HG03439 (cell line): ENCODE measurements around the gene ADGRL1.

Experiments
- ATAC-seq: cut with Tn5 transposase; IDR thresholded peaks from one replicate; pipeline ENCODE4 v1.9.1; 2021; ENCODE audit warnings: mild to moderate bottlenecking, moderate library complexity; ENCODE audit not compliant: unreplicated experiment

ADGRL1 gene

DNA sequence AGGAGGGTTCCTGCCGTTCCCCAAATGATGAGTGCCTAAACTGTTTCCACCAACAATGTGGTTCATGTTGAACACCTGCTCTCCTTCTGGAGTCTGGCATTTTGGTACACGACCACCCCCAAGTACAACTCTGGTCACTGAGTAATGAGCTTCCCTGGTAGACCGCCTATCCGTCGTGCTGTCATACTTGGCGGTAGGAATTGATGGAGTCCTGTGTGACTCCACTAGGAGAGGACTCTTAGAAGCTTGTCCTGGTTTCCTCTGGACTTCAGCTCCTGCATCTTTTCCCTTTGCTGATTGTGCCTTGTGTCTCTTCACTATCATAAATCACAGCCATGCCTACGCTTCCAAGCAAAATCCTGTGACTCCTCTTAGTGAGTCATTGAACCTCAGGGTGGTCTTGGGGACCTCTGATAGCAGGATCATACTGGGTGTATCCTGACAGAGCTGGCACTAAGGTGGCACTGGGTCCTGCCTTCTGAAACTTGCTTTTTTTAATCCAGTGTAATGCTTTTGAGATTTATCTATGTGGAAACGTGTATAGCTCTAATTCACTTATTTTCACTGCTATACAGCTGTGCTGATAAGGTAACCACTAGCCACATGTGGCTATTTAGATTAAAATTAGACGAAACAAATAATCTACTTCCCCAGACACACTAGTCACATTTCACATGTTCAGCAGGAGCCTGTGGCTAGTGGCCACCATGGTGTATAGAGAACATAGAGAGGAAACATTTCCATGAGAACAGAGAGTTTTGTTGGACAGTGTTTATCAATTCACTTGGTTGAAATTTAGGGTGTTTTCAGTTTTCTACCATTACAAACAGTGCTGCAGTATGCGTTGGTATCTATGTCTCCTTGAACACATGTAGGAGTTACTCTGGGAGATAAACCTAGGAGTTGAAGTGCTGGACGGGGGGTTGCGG is 63.4 kb downstream of the ADGRL1 start:
- ATAC-seq = no peak

DNA sequence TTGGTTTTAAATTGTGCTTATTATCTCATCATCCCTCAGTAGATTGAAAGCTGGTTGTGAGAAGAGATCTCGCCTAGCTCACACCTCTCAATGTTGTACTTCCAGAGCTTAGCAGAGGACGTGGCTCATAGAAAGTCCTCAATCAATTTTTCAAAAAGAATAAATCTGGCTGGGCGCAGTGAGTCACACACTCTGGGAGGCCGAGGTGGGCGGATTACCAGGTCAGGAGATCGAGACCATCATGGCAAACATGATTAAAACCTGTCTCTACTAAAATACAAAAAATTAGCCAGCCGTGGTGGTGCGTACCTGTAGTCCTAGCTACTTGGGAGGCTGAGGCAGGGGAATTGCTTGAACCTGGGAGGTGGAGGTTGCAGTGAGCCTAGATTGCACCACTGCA is 64.9 kb downstream of the ADGRL1 start:
- ATAC-seq = no peak

DNA sequence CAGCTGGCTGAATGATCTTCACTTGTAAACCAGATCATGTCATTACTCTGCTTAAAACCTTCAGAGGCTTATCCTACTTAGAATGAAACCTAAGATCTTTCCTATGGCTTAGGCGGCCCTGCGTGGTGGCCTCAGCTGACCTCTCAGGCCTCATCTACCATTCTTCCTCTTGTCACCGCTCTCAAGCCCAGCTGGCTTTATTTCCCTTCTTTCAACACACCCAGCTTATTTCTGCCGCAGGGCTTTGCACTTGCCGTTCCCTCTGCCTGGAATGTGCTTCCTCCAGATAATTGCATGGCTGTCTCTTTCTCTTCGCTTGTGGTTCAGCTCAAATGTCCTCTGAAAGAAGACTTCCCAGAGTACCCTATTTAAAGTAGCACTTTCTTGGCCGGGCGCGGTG is 66.0 kb downstream of the ADGRL1 start:
- ATAC-seq = no peak

DNA sequence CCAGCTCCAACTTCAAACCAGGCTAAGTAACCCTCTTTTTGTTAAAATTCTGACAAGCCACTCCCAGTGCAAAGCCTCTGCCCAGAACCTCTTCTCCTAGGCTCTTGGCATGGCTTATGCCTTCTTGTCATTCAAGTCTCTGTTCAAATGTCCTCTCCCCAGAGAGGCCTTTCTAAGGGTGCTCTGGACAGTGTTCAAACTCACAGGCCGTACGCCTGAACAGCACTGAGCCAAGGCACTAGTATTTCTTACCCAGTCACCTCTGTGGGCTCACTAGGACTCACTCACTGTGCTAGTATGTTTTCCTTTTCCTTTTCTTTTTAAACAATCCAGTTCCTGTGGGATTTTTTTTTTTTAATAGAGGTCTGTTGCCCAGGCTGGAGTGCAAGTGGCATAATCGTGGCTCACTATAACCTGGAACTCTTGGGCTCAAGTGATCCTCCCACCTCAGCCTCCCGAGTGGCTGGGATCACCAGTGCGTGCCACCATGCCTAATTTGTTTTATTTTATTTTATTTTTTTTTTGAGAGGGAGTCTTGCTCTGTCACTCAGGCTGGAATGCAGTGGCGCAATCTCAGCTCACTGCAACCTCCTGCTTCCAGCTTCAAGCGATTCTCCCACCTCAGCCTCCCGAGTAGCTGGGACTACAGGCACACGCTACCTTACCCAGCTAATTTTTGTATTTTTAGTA is 67.2 kb downstream of the ADGRL1 start:
- no peak for ATAC-seq

DNA sequence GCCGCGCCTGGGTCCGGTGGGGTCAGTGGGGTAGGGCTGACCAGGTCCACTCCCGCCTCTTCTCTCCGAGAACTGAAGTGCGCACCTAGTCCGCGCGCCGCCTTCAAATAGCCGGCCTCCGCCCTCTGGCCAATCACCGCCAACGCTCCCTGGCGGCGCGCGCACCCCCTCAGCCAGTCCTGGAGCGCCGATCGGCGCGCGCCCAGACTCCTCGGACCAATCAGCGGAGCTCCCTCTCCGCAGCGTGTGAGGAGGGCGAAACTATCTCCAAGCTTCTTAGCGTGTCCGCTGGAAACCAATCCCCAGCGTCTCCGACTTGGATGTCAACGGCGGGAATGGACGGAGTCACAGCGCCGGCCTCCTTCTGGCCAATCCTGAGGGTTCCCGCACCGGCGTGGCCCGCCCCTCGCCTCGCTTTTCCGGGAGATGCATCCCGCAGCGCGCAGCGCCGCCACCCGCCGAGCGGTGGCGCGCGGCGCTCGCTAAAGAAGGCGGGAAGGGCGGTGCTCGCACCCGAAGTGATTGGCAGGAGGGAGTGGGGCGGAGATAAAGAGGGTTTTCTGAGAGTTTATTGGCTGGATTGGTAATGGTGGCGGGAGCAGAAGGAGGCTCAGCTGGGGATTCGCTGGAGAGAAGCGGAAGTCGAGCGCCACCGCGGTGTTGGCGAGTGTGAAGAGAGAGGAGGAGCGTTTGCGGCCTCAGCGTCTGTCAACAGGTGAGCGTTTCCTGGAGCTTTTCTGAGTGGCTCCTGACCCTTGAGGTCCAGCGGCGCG is 69.3 kb downstream of the ADGRL1 start, which contains the start of gene ASF1B:
ASF1B (minus strand) TSS at position 81 of the 773 bp plus-strand sequence. CDS start 133 bp downstream, outside the sequence.
- peak; percentile 84 for ATAC-seq

DNA sequence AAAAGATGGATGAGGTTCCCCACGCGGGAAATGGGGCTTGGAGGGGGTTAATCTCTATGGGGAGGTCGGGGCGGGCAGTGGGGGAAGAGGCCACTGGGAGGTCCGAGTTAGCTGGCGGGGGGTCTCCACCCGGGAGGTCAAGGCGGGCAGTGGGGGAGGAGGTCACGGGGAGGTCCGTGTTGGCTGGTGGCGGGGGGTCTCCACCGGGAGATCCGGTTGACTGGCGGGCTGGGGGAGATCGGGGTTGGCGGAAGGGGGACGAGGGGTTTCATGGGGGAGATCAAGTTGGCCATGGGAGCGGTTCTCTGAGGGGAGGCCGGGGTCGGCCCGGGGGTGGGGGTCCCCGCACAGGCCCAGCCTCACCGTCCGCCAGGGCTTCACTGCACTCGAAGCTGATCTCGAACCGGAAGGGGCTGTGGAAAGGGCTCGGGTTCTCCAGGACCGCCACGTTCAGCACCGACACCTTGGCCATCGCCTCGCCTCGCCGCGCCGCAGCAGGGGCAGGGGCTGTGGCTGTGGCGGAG is 69.9 kb downstream of the ADGRL1 start:
- ATAC-seq = no peak

DNA sequence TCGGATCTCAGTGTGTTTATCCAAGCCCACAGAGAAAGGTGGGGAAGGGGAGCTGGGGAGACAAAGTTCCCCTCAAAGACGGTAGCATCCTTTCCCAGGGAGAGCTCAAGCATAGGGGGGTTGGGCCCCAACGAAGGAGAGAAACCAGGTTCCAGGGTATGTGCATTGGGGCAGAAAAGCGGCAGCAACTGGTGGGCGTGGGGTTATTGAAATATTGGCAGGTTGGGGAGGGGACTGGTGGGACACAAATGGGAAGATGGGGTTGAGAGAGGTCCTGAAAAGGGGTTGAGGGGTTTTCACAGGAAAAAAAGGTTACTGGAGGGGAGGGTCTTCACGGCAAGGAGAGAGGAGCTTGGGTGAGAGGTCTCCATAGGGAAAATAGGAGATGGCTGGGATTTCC is 70.6 kb downstream of the ADGRL1 start:
- no peak for ATAC-seq

DNA sequence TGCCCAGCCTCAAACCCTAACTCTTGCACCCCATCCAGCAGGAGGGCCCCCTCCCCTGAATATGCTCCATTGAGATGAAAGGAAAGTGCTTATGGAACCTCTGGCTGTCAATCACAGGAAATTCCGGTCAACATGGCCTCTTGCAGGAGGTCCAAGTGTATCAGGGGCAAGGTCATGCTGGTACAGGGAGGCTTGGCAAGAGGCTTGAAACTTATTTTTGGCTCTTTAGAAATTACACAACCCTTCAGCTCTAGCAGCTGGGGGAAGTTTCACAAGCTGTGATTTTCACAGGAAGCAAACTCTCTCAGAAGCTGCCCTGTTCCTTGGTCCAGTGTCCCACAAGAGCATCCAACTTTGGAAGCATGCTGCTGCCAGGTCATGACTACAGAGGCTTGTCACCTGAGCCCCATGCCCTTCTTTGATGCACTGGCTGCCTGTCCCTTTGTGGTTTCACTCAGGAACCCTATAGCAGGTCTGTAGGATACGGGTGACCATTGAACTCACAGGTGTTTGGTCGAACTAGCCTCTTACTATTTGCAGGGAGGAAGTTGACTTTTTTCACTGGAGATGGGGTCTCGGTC is 78.0 kb downstream of the ADGRL1 start:
- no peak for ATAC-seq

DNA sequence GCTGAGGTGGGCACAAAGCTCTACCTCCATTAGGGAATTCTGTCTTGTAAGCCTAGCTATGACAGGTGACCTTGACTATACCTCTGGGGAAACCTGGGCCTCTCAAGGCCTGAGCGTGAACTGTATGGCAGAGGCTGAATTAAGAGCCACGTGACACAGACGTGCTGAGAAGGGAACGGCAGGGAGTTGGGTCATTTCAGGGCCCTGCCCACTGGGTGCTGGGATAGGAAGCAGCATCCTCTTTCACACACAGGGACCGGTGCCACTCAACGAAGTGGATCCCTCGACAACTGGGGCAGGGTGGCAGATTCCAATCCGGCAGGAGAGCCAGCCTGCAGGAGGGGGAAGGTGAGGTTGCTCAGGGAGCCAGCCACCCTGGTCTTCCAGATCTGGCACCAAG is 78.8 kb downstream of the ADGRL1 start:
- no peak for ATAC-seq

DNA sequence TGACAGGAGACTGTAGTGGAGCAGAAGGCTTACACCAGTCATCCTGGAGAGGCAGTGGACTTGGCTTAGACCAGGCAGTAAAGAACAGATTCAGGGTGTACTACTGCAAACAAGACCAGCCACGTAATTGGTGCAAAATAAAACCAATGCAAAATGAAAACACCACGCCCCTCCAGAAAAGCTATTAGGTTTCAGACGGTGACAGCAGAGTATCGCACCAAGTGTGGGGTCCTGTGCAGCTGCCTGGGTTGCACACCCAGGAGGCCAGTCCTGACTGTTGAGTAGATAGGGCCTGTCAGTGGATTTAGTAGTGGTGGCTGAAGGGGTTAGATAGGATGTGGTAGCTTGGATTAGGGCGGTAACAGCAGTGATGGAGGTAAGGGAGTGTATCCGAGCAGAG is 83.0 kb downstream of the ADGRL1 start:
- no peak for ATAC-seq

DNA sequence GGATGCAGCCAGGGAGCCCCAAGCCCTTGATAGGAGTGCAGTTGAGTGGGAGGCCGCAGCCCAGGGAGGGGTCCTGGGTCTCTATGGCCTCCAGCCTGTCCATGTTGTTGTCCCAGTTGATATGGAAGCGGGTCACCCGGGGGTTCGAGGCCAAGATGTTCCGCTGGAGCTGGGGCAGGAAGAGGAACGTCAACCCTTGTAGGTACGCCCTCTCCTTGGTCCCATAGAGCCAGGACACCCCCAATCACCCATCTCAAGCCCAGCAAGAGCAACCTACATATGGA is 85.5 kb downstream of the ADGRL1 start:
- ATAC-seq = no peak

DNA sequence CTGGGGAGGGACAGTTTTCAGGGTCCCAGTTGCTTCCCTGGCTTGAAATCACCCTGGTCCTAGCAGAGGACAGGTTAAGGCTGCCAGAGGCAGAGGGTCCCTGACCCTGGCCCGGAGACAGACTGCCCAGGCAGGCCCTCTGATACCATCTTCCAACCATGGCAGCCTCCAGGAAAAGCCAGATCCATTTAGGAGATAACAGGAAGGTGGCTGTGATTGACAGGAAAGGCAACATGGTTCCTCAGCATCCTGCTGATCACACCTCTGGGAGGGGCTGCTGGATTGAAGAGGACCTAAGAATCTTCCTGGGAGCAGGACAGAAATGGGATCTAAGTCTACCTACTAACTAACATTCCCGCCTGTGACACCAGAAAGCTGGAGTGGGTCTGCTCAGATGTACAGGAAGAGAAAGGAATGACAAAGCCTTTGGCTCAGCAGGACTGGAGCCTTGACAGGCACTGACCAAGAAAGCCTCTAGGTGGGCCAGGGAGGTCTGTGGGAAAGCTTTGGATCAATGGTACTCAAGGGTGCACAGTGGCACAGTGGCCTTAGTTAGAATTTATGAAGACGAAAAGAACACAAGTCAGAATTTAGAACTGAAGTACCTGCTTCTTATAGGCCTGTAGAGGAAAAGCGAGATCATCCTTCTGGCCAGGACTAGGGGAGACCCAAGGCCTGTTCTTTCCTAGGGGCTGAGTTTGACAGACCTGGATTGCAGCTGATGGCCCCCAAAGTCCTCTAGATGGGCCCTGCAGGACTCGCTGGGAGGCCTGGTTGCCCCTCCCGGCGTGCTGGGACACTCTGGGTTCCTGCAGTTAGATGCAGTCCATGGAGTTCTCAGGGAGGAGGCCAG is 86.1 kb downstream of the ADGRL1 start:
- no peak for ATAC-seq

DNA sequence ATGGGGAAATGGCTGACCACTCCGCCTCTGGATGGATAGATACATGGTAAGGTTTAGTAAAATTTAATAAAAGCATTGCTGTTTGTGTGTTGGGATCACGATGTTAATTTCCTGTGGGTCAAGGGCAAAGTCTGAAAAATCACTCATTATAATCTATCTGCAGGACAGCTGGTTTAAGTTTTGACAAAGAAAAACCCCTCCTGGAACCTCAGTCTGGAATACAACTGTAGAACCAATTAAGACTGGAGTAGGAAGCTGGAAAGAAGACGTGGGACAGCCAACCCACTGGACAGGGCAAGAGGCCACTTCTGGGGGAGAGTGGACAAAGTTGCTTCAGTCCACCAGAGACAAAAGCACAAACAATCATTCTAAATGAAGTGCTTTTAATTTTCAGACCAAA is 86.8 kb downstream of the ADGRL1 start:
- no peak for ATAC-seq

DNA sequence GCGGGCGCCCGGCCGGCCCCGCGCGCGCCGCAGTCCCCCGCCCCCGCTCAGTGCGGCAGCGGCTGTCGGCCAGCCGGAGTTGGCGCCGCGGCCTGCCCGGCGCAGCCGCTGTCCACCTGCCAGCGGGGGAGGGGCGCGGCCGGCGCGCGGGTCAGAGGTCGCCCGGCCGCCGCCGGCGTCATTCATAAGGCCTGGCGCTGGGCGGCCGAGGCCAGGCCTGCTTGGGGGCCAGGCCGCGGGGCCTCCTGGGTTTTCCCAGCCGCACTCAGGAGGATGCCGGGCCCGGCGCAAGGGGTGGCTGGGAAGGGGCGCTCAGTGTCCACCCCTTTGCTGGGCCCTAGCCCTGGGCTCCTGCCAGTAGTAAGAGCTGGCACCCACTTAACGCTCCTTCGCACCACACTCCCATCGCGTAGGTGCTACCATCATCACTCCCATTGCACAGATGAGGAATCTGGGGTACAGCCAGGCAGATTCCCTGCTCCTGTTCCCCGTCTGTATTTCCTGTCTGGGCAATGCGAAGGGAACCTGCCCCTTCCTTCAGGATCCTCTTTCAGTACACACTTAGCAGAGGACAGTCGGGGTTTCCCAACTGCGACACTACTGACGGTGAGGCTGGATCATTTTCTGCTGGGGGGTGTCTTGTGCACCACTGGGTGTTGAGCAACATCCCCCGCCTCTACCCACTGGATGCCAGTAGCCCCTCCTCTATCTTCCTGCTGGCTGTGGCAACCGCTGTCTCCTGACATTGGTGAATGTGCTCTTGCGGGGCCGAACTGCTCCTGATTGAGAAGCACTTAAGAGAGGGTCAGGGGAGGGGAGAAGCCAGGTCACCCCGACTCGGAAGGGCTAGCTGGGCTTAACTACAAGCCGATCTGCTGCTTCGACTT is 87.6 kb downstream of the ADGRL1 start:
- peak; percentile 39 for ATAC-seq

DNA sequence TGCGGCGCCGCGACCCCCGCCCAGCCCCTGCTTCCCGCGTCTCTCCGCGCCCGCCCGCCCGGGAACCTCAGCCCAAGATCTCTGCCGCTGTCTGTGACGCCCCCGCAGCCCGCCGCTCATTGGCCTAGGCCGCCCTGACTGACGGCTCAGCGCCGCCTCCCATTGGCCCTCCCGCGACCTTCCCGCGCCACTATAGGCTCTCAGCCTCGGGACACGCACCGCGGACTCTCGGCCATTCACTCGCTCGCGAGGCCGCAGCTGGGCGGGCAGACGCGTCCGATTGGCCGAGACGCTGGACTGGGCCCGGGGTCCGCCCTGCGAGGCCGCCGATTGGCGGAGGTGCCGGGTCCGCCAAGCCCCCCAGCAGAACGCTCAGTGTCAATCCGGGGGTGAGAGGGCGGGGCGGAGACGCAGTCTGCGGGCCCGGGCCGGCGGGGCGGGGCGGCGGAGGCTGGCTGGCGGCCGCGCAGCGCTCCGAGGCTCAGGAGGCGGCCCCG is 88.3 kb downstream of the ADGRL1 start, which contains the start of gene PRKACA:
PRKACA (minus strand) TSS at position 95 of the 497 bp plus-strand sequence. CDS start 215 bp downstream, outside the sequence.
- peak; percentile 91 for ATAC-seq

DNA sequence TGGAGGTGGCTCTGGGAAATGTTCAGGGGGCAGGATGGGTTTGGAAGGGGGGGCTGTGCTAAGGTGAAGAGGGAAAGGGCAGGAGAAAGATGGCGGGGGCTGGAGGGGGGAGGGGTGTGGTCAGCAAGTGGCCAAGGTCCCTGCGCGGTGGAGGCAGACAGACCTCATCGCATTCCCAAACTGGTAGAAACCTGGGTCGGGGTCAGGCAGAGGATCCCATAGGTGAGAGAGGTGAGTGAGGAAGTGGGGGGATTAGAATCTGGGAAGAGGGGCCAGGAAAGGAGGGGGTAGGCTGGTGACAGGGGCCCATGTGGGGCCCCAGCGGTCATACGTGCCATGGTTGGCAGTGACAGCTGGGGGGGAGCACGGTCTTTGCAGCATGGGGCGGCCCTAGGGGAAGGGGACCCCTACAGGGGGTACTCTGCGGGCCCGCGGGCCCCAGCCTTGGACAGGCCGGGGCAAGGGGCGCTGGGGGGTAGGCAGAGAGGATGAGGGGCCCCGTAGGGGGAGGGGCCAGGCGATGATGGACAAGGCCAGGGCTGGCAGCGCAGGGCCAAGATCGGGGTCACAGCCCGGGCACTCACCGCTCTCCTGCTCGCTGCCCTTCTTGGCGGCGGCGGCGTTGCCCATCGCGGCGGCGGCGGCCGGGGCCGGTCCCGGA is 88.9 kb downstream of the ADGRL1 start:
- peak; percentile 7 for ATAC-seq

DNA sequence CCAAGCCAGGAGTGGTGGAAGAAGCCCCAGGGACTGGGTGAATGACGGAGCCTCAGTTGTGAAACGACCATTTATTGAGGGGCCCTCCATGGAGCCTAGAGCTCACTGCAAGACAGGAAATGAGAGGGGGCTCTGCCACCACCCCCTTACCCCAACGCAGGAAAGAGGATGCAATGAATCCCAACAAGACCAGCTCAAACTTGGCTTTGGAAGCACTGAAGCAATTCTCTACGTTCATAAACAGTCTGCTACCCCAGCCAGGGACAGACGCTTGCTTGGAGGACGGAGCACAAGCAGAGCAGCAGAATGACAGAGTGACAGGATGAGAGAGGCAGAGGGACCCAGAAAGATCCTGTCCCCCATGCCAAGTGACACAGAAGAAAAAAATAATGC is 89.4 kb downstream of the ADGRL1 start:
- ATAC-seq = no peak

DNA sequence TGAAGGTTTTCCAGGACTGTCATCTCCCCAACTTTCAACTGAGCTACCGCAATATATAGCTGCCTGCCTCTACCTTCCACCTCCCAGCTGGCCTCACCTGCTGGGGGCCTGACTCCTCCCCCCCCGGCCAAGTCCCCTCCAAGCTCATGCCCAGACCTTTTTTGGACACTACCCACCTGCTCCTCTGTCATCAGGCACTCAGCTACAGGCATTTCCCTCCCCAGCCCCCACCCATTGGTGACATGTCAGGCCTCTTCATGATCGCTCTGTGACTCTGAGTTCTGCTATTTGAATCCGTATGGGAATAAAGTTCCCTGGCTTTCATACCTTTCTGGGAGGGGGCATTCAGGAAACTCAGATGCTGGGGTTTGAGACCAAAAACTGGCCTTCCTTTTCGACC is 90.2 kb downstream of the ADGRL1 start:
- no peak for ATAC-seq
